GM04504 (cell line): ENCODE results near the gene PON2.
"Not testable (repeated sequence)": the region's sequence is repeated elsewhere in the genome, so short reads cannot be mapped to it uniquely, and the experiment has no call there.

ENCODE experiments used
- DNase-seq: peaks from one replicate; pipeline ENCODE4 v3.0.0-alpha.2; 2012; ENCODE audit warnings: low read depth

Gene PON2

GRCh38 chr7:95434557-95435421 lies at the start of gene PON2:
PON2 (minus strand) TSS chr7:95435028; CDS start chr7:95434951, 77 bp downstream.
- peak; percentile 47 for DNase-seq

- no peak for DNase-seq
Observed at GRCh38 chr7:95482424-95482823, 47.6 kb upstream of the PON2 start.

- DNase-seq, result no peak
Observed at GRCh38 chr7:95481271-95482165, 46.7 kb upstream of the PON2 start.

- no peak for DNase-seq
Observed at GRCh38 chr7:95479992-95480624, 45.3 kb upstream of the PON2 start.

GRCh38 chr7:95478272-95479037 lies 43.6 kb upstream of the PON2 start:
- DNase-seq, result no peak

- peak; percentile 22 for DNase-seq
Observed at GRCh38 chr7:95476904-95477594, 42.2 kb upstream of the PON2 start.

- no peak for DNase-seq
Observed at GRCh38 chr7:95476072-95476847, 41.4 kb upstream of the PON2 start.

GRCh38 chr7:95473276-95473985 lies 38.6 kb upstream of the PON2 start:
- DNase-seq, result no peak

- peak; percentile 12 for DNase-seq
Observed at GRCh38 chr7:95472581-95473161, 37.8 kb upstream of the PON2 start.

- no peak for DNase-seq
Observed at GRCh38 chr7:95471071-95471470, 36.2 kb upstream of the PON2 start.

- DNase-seq, result no peak
Observed at GRCh38 chr7:95470452-95470851, 35.6 kb upstream of the PON2 start.

- DNase-seq, result no peak
Observed at GRCh38 chr7:95469848-95470247, 35.0 kb upstream of the PON2 start.

- DNase-seq, result no peak
Observed at GRCh38 chr7:95469187-95469586, 34.4 kb upstream of the PON2 start.

GRCh38 chr7:95467912-95468607 lies 33.2 kb upstream of the PON2 start:
- no peak for DNase-seq

- DNase-seq, result not testable (repeated sequence)
Observed at GRCh38 chr7:95460653-95461052, 25.8 kb upstream of the PON2 start.

- DNase-seq, result no peak
Observed at GRCh38 chr7:95457947-95458346, 23.1 kb upstream of the PON2 start.

- DNase-seq, result no peak
Observed at GRCh38 chr7:95454438-95455045, 19.7 kb upstream of the PON2 start.

- DNase-seq, result no peak
Observed at GRCh38 chr7:95446618-95447017, 11.8 kb upstream of the PON2 start.
